ENCODE results near the gene PDPK1.

PDPK1 gene

GRCh38 chr16:2639071-2639721 is 101.4 kb downstream of the PDPK1 start:
- peak; percentile 24; the same call in 1 of the 2 replicates for TF ChIP-seq RAD21 (IDR thresholded peaks at IDR 0.05; ENCODE audit: low read depth)
